Activated naive CD8-positive, alpha-beta T cell treated with anti-CD3 and anti-CD28 coated beads, Interleukin-2, amount 50 U/mL, for 16 hours (primary cell): Measurements from ENCODE around the gene TAS2R4.
"Not testable (repeated sequence)": the region's sequence is repeated elsewhere in the genome, so short reads cannot be mapped to it uniquely, and the experiment has no call there.

Experiments
- DNase-seq: peaks from one replicate; pipeline ENCODE4 v3.0.0-alpha.2; 2020; ENCODE audit warnings: low read depth, low spot score

TAS2R4 gene, protein sequence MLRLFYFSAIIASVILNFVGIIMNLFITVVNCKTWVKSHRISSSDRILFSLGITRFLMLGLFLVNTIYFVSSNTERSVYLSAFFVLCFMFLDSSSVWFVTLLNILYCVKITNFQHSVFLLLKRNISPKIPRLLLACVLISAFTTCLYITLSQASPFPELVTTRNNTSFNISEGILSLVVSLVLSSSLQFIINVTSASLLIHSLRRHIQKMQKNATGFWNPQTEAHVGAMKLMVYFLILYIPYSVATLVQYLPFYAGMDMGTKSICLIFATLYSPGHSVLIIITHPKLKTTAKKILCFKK

GRCh38 chr7:141776374-141776773, at the start of gene TAS2R4:
Gene TAS2R4 (plus strand): TSS chr7:141776674. CDS start chr7:141778489, 1,815 bp downstream.
- DNase-seq, result no peak

- no peak for DNase-seq
Observed at GRCh38 chr7:141729020-141729419, 47.5 kb upstream of the TAS2R4 start.

GRCh38 chr7:141731476-141732149, 44.9 kb upstream of the TAS2R4 start:
- no peak for DNase-seq

GRCh38 chr7:141737118-141737835, 39.2 kb upstream of the TAS2R4 start:
- DNase-seq, result no peak

DNA sequence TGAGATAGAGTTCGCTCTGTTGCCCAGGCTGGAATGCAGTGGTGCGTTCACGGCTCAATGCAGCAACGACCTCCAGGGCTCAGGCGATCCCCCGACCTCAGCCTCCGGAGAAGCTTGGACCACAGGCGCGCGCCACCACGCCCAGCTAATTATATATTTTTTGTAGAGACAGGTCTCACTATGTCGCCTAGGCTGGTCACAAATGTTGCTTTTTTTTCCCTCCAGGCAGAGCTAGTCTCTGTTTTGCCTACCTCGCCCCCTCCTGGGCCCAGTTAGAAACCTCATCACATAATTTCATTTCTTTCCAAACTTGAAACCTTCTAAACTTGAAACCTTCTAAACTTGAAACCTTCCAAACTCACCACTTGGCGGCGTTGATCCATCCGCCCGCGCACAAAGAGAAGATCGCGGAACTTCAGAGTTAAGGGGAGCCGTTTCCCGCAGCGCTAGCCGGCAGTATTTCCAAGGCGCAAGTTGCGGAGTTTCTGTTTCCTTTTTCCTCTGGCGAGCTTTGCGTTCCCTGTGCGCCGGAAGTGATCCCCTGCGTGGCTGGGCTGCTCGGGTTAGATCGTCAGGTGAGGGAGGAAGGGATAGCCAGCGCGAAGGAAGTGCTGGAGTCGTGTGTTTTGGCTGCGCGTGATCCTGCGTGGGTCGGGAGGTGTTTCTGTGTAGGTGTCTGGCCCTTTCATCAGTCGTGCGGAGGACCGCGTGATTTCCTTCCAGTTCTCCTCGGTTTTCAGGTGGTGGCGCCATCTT, 38.5 kb upstream of the TAS2R4 start, which contains the start of gene SSBP1:
SSBP1 (plus strand) TSS at position 523 of the 756 bp plus-strand sequence. CDS start 809 bp downstream, outside the sequence.
- DNase-seq, result peak; percentile 81

- no peak for DNase-seq
Observed at GRCh38 chr7:141738592-141739013, 37.9 kb upstream of the TAS2R4 start.

DNA sequence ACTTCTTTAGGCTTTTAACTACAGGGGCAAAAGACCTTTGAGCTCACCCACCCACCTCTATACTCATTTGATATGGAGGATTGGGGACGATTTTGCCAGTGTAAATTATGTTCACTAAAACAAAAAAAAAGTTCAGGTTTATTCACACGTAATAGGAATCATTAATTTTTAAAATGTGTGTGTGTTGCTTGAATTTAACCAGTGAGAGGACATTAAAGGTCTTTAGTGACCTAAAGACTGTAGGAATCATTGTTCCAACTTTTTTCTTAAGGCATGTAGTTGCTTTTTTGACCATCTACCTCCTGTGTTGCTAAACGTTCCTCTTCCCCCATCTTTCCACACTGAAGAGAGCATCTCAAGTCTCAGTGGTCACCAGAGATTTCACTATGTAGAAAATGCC, 37.2 kb upstream of the TAS2R4 start:
- DNase-seq, result no peak

DNA sequence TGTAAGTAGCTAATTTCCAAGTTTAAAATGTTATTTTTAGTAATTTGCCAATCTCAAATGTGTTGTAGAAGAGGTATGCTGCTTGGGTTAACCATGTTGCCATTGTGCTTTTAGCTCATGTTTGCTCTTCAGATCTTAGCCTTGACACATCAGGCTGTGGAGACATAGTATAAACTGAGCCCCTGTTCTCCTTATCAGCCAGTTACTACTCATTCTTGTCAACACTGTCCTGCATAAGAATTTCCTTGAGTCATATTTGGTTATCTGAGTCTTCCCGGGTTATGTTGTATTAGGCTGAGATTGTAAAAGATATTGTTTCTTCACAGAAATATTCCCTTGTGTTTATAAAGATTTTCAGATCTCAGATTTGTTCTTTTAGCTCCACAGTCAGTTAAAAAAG, 34.2 kb upstream of the TAS2R4 start:
- no peak for DNase-seq

- no peak for DNase-seq
Observed at GRCh38 chr7:141744131-141744530, 32.3 kb upstream of the TAS2R4 start.

DNA sequence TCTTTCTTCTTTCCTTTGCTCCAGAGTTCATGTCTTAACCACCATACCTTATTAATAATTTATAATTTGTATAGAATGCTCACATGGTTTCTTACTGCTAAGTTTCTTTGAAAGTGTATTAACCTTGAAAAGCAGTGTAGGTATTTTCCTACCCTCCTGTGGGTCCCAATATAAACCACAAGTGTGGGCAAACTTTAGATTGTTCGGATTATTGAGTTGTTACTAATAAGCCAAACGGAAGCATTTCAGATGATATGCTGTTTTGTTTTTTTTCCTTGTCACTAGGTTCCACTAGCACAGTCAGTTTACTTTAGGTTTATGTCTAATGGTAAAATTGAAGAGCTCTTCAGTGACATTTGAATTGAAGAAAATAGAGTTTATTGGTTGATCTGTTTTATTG, 28.1 kb upstream of the TAS2R4 start:
- DNase-seq, result no peak

- DNase-seq, result not testable (repeated sequence)
Observed at GRCh38 chr7:141751904-141752303, 24.6 kb upstream of the TAS2R4 start.

- DNase-seq, result no peak
Observed at GRCh38 chr7:141752634-141753033, 23.8 kb upstream of the TAS2R4 start.

GRCh38 chr7:141754939-141755338, 21.5 kb upstream of the TAS2R4 start:
- no peak for DNase-seq

DNA sequence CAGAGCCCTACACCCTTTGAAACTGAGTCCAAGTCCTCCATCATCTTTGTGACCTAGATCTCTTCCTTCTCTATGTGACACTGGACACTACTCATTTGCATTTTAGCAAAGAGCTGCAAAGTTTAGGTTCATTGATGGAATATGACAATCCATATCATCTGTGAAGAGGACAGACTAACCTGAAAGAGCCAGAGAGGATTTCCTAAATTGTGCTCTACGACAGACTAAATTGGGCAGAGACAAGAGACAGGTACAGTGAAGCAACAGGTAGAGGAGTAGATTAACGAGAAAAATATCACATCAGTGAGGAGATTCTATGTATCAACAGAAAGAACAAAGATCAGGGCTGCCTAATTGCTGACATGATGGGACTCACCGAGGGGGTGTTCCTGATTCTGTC, 12.7 kb upstream of the TAS2R4 start, which contains the start of gene TAS2R3:
TAS2R3 (plus strand) TSS at position 301 of the 400 bp plus-strand sequence; CDS start at position 363, 62 bp downstream.
- DNase-seq, result no peak

DNA sequence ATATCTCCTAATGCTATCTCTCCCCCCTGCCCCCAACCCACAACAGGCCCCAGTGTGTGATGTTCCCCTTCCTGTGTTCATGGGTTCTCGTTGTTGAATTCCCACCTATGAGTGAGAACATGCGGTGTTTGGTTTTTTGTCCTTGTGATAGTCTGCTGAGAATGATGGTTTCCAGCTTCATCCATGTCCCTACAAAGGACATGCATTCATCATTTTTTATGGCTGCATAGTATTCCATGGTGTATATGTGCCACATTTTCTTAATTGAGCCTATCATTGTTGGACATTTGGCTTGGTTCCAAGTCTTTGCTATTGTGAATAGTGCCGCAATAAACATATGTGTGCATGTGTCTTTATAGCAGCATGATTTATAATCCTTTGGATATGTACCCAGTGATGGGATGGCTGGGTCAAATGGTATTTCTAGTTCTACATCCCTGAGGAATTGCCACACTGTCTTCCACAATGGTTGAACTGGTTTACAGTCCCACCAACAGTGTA, 6.3 kb upstream of the TAS2R4 start:
- DNase-seq, result not testable (repeated sequence)

- no peak for DNase-seq
Observed at GRCh38 chr7:141785706-141786552, 9.5 kb downstream of the TAS2R4 start.

DNA sequence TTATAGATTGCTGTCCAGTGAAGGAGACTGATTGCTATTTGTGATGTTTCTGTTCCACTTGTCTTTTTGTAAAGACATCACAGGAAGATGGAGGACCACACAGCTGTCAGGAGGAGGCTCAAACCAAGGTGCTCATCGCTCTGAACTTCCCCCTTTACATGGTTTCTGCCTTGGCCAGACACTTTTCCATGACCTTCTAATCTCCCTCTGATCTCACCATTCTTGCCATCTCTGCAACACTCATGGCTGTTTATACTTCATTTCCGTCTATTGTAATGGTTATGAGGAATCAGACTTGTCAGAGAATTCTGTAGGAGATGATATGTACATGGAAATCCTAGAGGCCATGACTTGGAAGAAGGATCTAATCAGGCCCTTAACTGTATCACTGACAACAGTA, 11.8 kb downstream of the TAS2R4 start:
- DNase-seq, result no peak

DNA sequence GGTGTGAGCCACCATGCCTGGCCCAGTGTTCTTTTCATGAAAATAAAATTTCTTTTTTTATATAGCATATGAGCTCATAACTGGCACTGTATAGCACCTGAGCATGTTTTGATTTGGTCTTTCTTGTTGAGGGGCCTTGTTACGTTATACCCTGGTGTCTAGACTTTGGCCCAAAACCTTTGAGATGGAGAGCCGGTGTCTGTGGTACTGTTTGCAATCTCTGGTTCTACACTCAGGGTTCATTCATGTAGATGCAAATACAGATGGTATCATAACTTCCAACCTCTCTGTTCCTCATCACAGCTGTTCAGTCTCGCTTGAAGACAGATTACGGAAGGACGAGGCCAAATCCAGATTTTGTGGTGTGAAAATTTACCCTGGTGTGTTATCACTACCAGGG, 13.4 kb downstream of the TAS2R4 start, which contains the start of gene TAS2R5:
TAS2R5 (plus strand) TSS at position 301 of the 400 bp plus-strand sequence. CDS start 145 bp downstream, outside the sequence.
- no peak for DNase-seq

GRCh38 chr7:141792526-141792925, 16.1 kb downstream of the TAS2R4 start:
- no peak for DNase-seq

DNA sequence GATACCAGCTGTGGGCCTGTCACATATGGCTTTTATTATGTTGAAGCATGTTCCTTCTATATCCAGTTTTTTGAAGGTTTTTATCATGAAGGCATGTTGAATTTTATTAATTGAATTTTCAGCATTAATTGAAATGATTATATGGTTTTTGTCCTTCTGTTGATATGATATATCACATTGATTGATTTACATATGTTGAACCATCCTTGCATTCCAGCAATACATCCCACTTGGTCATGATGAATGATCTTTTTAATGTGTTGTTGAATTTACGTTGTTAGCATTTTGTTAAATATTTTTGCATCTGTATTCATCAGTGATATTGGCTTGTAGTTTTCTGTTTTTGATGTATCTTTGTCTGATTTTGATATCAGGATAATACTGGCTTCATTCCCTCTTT, 43.6 kb downstream of the TAS2R4 start:
- DNase-seq, result no peak
